HTERT RPE-1 (cell line): ENCODE data around the gene PLCB1.
"Not testable (repeated sequence)": the region's sequence is repeated elsewhere in the genome, so short reads cannot be mapped to it uniquely, and the experiment has no call there.

ENCODE experiments used
- in situ Hi-C: fragments of 300-500 bp; cut with MboI; formaldehyde crosslinking; loops from 4 replicates; pipeline ENCODE4 v1.14.3; 2020; ENCODE audit warnings: low sequenced_read_pairs

PLCB1 gene

GRCh38 chr20:8156235-8157079 is 24.4 kb downstream of the PLCB1 start:
- in situ Hi-C loops: no loop called here

GRCh38 chr20:8159217-8159616 is 27.2 kb downstream of the PLCB1 start:
- in situ Hi-C loops: not testable (repeated sequence)

- in situ Hi-C loops: no loop called here
Measured at GRCh38 chr20:8161264-8162071, 29.4 kb downstream of the PLCB1 start.

GRCh38 chr20:8162610-8163009 is 30.5 kb downstream of the PLCB1 start:
- in situ Hi-C loops: no loop called here

- in situ Hi-C loops: no loop called here
Measured at GRCh38 chr20:8163543-8163942, 31.5 kb downstream of the PLCB1 start.

- in situ Hi-C loops: no loop called here
Measured at GRCh38 chr20:8166730-8167129, 34.7 kb downstream of the PLCB1 start.

- in situ Hi-C loops: no loop called here
Measured at GRCh38 chr20:8168785-8169288, 36.8 kb downstream of the PLCB1 start.

- in situ Hi-C loops: no loop called here
Measured at GRCh38 chr20:8170921-8171320, 38.9 kb downstream of the PLCB1 start.

GRCh38 chr20:8172191-8172590 is 40.1 kb downstream of the PLCB1 start:
- in situ Hi-C loops: no loop called here

- in situ Hi-C loops: no loop called here
Measured at GRCh38 chr20:8175741-8176675, 43.9 kb downstream of the PLCB1 start.

- in situ Hi-C loops: no loop called here
Measured at GRCh38 chr20:8183526-8183925, 51.5 kb downstream of the PLCB1 start.

- in situ Hi-C loops: no loop called here
Measured at GRCh38 chr20:8187740-8188139, 55.7 kb downstream of the PLCB1 start.

- in situ Hi-C loops: no loop called here
Measured at GRCh38 chr20:8190043-8190880, 58.2 kb downstream of the PLCB1 start.

- in situ Hi-C loops: no loop called here
Measured at GRCh38 chr20:8194721-8195120, 62.7 kb downstream of the PLCB1 start.

GRCh38 chr20:8196096-8196495 is 64.0 kb downstream of the PLCB1 start:
- in situ Hi-C loops: no loop called here

GRCh38 chr20:8200220-8200619 is 68.2 kb downstream of the PLCB1 start:
- in situ Hi-C loops: no loop called here

GRCh38 chr20:8203366-8203765 is 71.3 kb downstream of the PLCB1 start:
- in situ Hi-C loops: no loop called here

- in situ Hi-C loops: no loop called here
Measured at GRCh38 chr20:8205996-8206395, 73.9 kb downstream of the PLCB1 start.

- in situ Hi-C loops: no loop called here
Measured at GRCh38 chr20:8208226-8208625, 76.2 kb downstream of the PLCB1 start.

- in situ Hi-C loops: no loop called here
Measured at GRCh38 chr20:8209061-8209460, 77.0 kb downstream of the PLCB1 start.
